HG03060 (cell line): ENCODE data around the gene AFF2.

ENCODE experiments used
- ATAC-seq: cut with Tn5 transposase; IDR thresholded peaks from one replicate; pipeline ENCODE4 v1.9.1; 2021; ENCODE audit warnings: low read depth, moderate number of reproducible peaks; ENCODE audit not compliant: unreplicated experiment

Gene AFF2

GRCh38 chrX:148976571-148977400, 476.4 kb downstream of the AFF2 start:
- no peak for ATAC-seq

DNA sequence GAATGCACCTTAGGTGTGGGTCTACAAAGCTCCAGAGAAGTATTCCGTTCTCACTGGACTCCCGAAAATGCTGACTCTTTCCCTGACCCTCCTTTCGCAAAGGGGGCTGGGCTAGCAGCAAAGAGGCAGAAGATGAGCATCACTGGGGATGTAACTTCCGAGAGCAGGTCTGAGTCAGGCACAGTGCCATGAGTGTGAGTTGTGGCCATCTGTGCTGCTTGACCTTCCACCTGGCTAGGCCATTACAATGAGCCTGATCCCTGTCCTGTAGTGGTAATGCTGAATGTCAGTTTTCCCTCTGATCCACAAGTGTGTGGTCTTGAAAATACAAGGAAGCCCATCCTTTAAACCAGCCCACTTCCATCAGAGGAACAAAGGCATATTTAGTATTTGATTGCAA, 479.4 kb downstream of the AFF2 start:
- ATAC-seq = no peak

- ATAC-seq = no peak
These were observed 483.8 kb downstream of the AFF2 start for GRCh38 chrX:148984238-148984637.

DNA sequence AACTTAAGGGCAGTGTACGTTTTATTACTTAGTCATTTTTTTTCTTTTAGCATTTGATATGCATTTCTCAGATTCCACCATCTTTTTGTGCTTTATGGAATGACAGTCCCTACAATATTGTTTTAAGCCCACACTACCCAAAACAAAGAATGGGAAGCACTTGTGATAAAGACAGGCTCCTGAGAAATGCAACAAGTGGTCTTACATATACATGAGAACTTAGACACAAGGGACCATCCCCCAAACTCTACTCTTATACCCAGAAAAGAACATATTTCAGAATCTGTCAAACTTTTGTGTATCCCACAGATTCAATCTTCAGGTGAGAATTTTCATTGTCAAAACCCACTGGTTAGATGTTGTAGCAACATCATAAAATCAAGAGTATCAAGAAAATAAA, 491.1 kb downstream of the AFF2 start:
- ATAC-seq = no peak

GRCh38 chrX:148995661-148996060, 495.2 kb downstream of the AFF2 start:
- ATAC-seq = no peak

DNA sequence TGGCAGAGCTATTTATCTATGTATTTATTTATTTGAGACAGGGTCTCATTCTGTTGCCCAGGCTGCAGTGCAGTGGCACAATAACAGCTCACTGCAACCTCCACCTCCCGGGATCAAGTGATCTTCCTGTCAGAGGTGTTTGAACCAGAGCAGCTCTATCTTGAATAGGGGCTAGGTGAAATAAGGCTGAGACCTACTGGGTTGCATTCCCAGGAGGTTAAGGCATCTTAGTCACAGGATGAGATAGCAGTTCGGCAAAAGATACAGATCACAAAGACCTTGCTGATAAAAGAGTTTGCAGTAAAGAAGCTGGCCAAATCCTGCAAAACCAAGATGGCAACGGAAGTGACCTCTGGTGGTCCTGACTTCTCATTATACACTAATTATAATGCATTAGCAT, 501.9 kb downstream of the AFF2 start:
- no peak for ATAC-seq

DNA sequence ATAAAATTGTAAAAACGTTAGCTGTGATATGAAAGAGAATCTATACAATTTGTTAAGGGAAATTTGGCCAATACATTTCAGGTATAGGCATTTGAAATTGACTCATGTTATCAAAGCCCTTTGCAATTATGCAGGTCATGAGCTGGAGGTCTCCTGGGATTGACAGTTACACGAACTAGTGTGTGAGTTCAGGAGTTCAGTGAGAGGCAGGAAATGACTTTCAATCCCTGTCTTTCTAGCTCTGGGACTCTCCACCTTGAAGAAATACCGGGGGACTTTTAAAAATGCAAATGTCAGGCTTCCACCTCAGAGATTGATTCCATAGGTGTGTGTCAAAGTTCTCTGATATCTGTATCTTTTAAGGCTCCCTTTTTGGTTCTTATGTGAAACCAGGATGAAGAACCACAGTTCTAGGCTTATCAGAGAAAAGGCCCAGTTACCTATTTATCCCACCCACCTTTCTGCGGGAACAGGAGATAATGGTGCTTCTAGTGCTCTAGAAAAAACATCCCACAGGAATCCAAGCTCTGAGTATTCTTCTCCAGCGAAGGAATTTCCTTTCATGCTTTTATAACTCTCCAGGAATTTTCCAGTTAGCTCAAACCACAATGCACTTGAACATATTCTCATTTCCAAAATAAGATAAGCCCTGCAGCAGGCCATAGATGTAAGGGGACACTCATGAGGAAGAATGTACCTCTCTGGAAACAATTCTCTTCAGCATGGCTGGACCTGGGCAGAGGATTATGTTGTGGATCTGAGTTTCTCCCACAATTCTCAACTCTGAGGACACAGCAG, 503.6 kb downstream of the AFF2 start:
- ATAC-seq = no peak

DNA sequence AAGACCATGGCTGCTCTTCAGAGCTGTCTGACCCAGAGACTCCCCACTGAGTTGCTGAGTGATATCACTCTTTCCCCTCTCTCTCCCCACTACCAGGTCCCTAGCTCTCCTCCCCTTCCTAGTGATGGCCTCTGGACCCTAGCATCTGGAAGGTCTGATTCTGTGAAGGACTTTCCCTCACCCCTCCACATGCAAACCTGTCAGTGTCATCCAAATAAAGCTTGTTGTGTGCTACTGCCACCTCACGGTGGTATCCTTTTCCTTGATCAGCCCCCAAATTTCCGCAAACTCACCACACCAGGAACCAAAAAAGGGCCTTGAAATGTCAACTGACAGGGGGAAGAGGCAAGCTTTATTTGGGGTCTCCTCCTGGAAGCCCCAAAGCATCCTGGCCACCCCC, 504.5 kb downstream of the AFF2 start:
- no peak for ATAC-seq

DNA sequence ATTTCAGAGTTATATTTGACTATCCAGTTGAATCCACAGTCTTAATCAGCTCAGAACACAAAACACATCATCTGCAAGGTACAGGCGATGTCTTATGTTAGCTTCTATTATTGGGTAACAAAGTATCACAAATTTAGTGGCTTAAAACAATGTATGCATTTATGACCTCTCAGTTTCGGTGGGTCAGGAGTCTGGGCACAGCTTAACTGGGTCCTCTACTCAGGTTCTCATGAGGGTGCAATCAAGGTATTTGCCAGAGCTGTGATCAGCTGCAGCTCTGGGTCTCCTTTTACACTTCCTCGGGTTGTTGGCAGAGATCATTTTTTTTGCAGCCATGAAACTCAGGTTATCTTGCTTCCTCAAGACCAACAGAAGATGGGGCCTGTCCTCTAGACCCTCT, 505.8 kb downstream of the AFF2 start:
- ATAC-seq = no peak

GRCh38 chrX:149007423-149007822, 507.0 kb downstream of the AFF2 start:
- no peak for ATAC-seq

- no peak for ATAC-seq
These were observed 509.8 kb downstream of the AFF2 start for GRCh38 chrX:149010013-149010852.

DNA sequence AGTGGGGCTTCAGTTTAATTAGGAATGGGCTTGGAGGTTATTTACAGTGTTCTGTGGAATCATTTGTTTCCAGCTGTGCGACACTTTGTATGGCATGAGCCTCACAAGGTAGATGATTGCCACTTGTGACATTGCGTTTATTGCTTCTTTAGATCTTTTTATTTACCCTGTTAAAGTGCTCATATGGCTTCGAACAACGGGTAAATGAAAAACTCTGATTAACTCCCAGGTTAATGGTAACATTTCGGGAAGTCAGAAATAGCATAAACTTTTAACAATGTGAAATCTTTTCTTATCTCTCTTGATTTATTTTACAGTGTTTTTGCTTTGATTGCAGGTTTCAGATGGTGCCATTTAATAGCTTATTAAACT, 510.4 kb downstream of the AFF2 start:
- no peak for ATAC-seq

DNA sequence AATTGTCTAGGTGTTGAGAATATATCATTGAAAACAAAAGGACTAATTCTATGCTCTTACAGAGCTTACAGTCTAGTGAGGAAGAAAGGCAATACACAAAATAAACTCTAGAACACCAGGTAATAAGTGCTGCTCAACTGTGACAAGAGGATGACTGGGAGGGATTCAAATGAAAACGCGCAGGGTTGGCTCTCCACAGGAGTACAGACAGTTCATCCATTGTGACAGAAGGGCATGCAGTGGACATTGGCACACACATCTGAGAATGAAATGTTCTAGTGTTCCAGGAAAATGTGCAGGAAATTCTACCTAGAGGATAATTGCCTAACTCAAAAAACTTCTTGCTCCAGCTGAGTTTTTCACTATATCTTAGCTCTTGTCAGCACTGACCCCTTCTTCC, 512.7 kb downstream of the AFF2 start:
- no peak for ATAC-seq

- peak; percentile 52 for ATAC-seq
These were observed 520.7 kb downstream of the AFF2 start for GRCh38 chrX:149021159-149021558.

DNA sequence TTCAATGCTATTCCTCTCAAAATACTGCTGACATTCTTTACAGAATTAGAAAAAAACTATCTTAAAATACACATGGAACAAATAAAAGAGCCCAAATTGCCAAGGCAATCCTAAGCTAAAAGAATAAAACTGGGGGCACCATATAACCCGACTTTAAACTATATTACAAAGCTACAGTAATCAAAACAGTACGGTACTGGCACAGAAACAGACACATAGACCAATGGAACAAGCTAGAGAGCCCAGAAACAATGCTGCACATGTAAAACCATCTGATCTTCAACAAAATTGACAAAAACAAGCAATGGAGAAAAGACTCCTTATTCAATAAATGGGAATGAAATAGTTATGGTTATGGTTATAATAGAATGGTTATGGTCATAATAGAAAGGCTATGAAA, 522.1 kb downstream of the AFF2 start:
- ATAC-seq = no peak

DNA sequence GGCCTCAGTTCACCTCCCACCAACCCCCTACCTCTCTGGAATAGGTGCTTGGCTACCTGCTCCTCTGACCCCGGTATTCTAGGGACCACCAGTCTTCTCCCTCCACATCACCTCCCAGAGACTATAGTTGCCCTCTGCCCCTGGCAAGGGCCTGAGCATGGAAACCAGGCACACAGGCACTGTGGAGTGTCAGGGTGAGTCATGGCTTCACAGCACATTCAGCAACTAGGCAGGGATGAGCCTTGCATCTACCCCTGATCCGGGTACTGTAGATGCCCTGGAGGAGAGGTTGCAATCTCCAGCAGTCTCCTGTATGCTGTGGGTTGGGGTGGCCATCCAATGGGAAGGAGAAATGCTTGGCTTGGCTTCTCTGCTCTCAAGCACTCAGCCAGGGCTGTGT, 532.0 kb downstream of the AFF2 start:
- no peak for ATAC-seq

- ATAC-seq = no peak
These were observed 535.7 kb downstream of the AFF2 start for GRCh38 chrX:149036086-149036485.

DNA sequence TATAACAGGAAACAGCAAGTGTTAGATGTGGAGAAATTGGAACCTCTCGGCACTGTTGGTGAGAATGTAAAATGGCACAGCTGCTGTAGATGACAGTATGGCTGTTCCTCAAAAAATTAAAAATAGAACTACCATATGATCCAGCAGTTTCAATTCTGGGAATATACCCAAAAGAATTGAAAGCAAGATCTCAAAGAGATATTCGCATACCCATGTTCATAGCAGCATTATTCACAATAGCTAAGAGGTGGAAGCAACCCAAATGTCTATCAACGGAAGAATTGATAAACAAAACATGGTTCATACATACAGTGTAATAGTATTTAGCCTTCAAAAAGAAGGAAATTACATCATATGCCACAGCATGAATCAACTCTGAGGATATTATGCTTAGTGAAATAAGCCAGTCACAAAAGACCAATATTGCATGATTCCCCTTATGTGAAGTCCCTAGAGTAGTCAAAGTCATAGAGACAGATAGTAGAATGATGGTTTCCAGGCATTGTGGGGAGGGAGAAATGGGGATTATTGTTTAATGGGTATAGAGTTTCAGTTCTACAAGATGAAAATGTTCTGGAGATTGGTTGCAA, 537.0 kb downstream of the AFF2 start:
- no peak for ATAC-seq

DNA sequence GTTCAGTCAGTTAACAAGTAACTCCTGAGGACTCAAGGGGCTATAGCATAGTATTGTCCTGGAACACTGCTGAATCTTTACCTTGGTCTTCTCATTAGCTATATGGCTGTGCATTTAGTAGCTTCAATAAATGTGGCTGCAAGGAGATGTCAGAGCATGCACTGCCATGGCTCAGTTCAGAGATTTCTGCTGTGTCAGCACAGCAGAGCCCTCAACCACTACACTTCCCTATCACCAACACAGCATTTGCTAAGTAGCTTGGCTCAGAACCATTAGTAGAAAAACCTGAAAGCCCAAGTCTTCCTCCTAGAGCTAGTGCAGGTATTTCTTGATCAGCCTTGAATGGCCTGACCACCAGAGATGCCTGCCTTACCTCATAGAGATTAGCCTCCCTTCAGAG, 538.6 kb downstream of the AFF2 start:
- ATAC-seq = no peak

DNA sequence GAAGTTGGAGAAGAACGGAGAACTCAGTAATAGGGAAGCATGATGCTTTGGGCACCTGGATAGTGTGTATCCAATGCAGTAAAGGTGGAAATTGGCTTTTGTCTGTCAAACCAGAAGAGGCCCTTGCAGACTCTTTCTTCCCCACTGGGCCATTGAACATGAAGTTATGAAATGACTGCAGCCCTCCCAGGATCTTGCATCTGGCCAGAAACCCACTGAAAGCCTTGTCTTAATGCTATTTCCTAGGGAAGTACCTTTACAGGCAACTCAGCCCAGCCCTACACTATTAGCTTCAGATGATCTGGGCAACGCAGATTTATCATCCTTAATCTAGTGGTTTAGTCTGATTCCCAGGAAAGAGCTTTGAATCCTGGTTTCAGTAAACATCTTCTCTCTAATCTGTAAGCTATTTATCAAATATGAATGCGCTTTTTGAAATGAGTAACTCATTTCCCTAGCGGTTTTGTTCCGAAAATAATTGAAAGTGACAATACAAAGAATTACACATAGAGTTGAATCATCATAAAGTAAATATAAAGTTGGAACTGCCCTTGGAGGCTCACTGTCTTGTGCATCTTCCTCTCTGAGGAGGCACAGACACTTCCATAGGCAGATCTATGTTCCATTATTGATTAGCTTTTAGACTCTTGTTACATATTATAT, 540.6 kb downstream of the AFF2 start:
- no peak for ATAC-seq
